ENCODE measurements around the gene CCDC186. TPM values are rescaled to one million over a fixed set of nuclear protein-coding genes. Genes with fewer than 3 reads are reported as not detected.
A peak's percentile ranks its signal among the peaks of the same experiment; 100 is the strongest.

CCDC186 gene
- total RNA-seq: 13.3 TPM
- 10 to 100 TPM in 6 of 8 donors, 1 to 10 TPM in 2; 7.4 to 14.2 (median 11.1) TPM for polyA plus RNA-seq (ENCODE audit: insufficient read depth in 1 of 8, insufficient read length in 8 of 8, low replicate concordance in 1 of 8)
- long read RNA-seq, donor 1, full-length matches to known transcripts: 1 of 1 reads
- long read RNA-seq, donor 1, partial matches to known transcripts: 0 of 1 reads
- long read RNA-seq, donor 1, other reads (novel, unspliced or antisense): 0 of 1 reads
- long read RNA-seq, donor 2, partial matches to known transcripts: 0 of 1 reads
- long read RNA-seq, donor 2, other reads (novel, unspliced or antisense): 0 of 1 reads
- long read RNA-seq, donor 3, full-length matches to known transcripts: 3 of 3 reads
- long read RNA-seq, donor 3, partial matches to known transcripts: 0 of 3 reads
- long read RNA-seq, donor 3, other reads (novel, unspliced or antisense): 0 of 3 reads
- long read RNA-seq, donor 4, partial matches to known transcripts: 0 of 1 reads
- long read RNA-seq, donor 4, other reads (novel, unspliced or antisense): 0 of 1 reads
- long read RNA-seq, donor 5, full-length matches to known transcripts: 5 of 5 reads
- long read RNA-seq, donor 5, partial matches to known transcripts: 0 of 5 reads
- long read RNA-seq, donor 5, other reads (novel, unspliced or antisense): 0 of 5 reads
- long read RNA-seq, donor 6, partial matches to known transcripts: 0 of 4 reads
- long read RNA-seq, donor 6, other reads (novel, unspliced or antisense): 0 of 4 reads
- long read RNA-seq, donor 7, partial matches to known transcripts: 0 of 5 reads
- long read RNA-seq, donor 7, other reads (novel, unspliced or antisense): 0 of 5 reads
- long read RNA-seq, donor 8, partial matches to known transcripts: 0 of 1 reads
- long read RNA-seq, donor 8, other reads (novel, unspliced or antisense): 0 of 1 reads
- long read RNA-seq, donor 9: 0 reads
- long read RNA-seq, donor 10, partial matches to known transcripts: 0 of 2 reads
- long read RNA-seq, donor 10, other reads (novel, unspliced or antisense): 0 of 2 reads
- long read RNA-seq, donor 11, partial matches to known transcripts: 0 of 2 reads
- long read RNA-seq, donor 11, other reads (novel, unspliced or antisense): 0 of 2 reads

DNA sequence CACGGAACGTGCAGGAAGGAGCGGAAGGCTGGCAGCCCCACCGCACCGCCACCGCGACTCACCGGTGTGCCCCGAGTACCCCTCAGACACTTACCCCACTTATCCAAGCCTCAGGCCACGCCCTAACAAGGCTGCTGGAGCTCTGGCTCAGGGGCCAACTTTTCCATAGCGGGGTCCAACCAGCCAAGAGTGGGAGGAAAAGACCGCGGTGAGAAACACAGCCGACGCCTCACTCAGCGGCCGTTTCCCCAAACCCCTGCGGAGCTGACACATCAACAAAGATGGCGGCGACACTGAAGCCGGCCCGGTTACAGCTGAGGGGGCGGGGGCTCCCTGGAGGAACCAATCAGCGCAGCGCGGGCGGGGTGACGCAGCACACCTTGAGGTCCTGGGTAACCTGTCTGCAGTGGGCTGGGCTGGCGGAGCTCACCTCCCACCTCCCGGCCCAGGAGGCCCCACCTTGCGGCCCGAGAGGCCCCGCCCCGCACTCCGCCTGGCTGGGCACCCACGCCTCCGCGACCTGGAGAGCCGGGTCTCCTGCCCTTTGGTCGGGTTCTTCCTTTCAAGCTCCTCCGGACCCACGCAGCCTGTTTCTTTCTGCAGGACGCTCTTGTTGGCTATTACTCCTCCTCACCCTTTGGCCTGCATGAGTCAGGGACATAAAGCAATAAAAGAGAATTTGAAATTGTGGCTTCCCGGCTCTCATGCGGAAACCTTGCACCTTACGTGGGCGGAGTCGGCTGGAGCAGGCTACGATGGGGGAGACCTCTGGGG is at the start of gene CCDC186:
Gene CCDC186, minus strand, starts transcription at position 283 of the 774 bp plus-strand sequence. CDS start 10,935 bp downstream, outside the sequence.
- peak; percentile 92 for DNase-seq
- Histone ChIP-seq H3K36me3 (ENCODE audit: control insufficient read depth, insufficient read depth, low read length) (no peaks in the 10 kb centered on the region), H3K9me3 (replicated peaks; ENCODE audit: control insufficient read depth, low read depth, low read length) (no peaks in the 10 kb centered on the region), H3K4me3 (ENCODE audit: low read length) (peak within 1 kb of the TSS; percentile 98), H3K27ac (ENCODE audit: low read length) (peak within 1 kb of the TSS; percentile 89), H3K4me1 (ENCODE audit: control insufficient read depth, insufficient read depth, low read length) (peaks cover 4% of the 10 kb centered on the region), H3K27me3 (ENCODE audit: control insufficient read depth, insufficient read depth, low read length) (peaks cover 4% of the 10 kb centered on the region)
- WGBS (ENCODE audit: insufficient coverage): under 1% methylated on average over 46 of the region's 49 CpGs

GRCh38 chr10:114223066-114223465 is 49.1 kb upstream of the CCDC186 start:
- H3K27me3 ChIP-seq (ENCODE audit: control insufficient read depth, insufficient read depth, low read length): peaks cover 6% of the 10 kb centered on the region
- H3K4me3 ChIP-seq (ENCODE audit: low read length): no peak overlapping the region
- 63% methylated on average over 1 of the region's 4 CpGs for WGBS (ENCODE audit: insufficient coverage)
- DNase-seq: no peak
- H3K4me1 ChIP-seq (ENCODE audit: control insufficient read depth, insufficient read depth, low read length): no peaks in the 10 kb centered on the region
- no peak overlapping the region for H3K27ac ChIP-seq (ENCODE audit: low read length)
- no peaks in the 10 kb centered on the region for H3K36me3 ChIP-seq (ENCODE audit: control insufficient read depth, insufficient read depth, low read length)
- no peaks in the 10 kb centered on the region for H3K9me3 ChIP-seq (replicated peaks; ENCODE audit: control insufficient read depth, low read depth, low read length)

- Histone ChIP-seq H3K36me3 (ENCODE audit: control insufficient read depth, insufficient read depth, low read length) (no peaks in the 10 kb centered on the region), H3K27ac (ENCODE audit: low read length) (no peak overlapping the region), H3K9me3 (replicated peaks; ENCODE audit: control insufficient read depth, low read depth, low read length) (no peaks in the 10 kb centered on the region), H3K4me1 (ENCODE audit: control insufficient read depth, insufficient read depth, low read length) (no peaks in the 10 kb centered on the region), H3K4me3 (ENCODE audit: low read length) (no peak overlapping the region), H3K27me3 (ENCODE audit: control insufficient read depth, insufficient read depth, low read length) (peaks cover 6% of the 10 kb centered on the region)
- no peak for DNase-seq
- WGBS (ENCODE audit: insufficient coverage): no CpG with 5 or more reads among the region's 4 CpGs
Measured at GRCh38 chr10:114221235-114221634, 47.2 kb upstream of the CCDC186 start.

- Histone ChIP-seq H3K9me3 (replicated peaks; ENCODE audit: control insufficient read depth, low read depth, low read length) (no peaks in the 10 kb centered on the region), H3K27ac (ENCODE audit: low read length) (no peak overlapping the region), H3K36me3 (ENCODE audit: control insufficient read depth, insufficient read depth, low read length) (no peaks in the 10 kb centered on the region), H3K27me3 (ENCODE audit: control insufficient read depth, insufficient read depth, low read length) (peaks cover 6% of the 10 kb centered on the region), H3K4me3 (ENCODE audit: low read length) (no peak overlapping the region), H3K4me1 (ENCODE audit: control insufficient read depth, insufficient read depth, low read length) (no peaks in the 10 kb centered on the region)
- no peak for DNase-seq
- no CpG with 5 or more reads among the region's 2 CpGs for WGBS (ENCODE audit: insufficient coverage)
Measured at GRCh38 chr10:114220281-114220680, 46.3 kb upstream of the CCDC186 start.

GRCh38 chr10:114215033-114215432 is 41.0 kb upstream of the CCDC186 start:
- no peaks in the 10 kb centered on the region for H3K9me3 ChIP-seq (replicated peaks; ENCODE audit: control insufficient read depth, low read depth, low read length)
- H3K27ac ChIP-seq (ENCODE audit: low read length): no peak overlapping the region
- DNase-seq: no peak
- no peak overlapping the region for H3K4me3 ChIP-seq (ENCODE audit: low read length)
- H3K27me3 ChIP-seq (ENCODE audit: control insufficient read depth, insufficient read depth, low read length): no peaks in the 10 kb centered on the region
- H3K4me1 ChIP-seq (ENCODE audit: control insufficient read depth, insufficient read depth, low read length): no peaks in the 10 kb centered on the region
- WGBS (ENCODE audit: insufficient coverage): no CpG with 5 or more reads among the region's 1 CpG
- no peaks in the 10 kb centered on the region for H3K36me3 ChIP-seq (ENCODE audit: control insufficient read depth, insufficient read depth, low read length)

DNA sequence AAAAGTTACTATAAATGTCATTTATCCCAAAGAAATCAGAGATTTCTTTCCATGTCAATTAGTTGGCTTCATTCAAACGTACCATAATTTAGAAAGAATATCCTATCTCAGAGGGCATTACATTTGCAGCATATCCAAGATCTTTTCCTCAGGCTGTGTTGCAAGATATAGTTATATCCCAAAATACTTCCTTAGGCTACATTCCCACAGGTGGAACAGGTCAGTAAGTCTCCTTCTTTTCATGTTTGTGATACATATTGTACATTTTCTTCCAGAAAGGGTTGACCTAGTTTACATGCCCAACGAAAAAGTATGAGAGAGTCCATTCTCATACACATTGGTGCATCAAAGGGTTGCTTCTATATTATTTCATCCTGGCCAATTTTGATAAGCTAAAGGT is 38.1 kb upstream of the CCDC186 start:
- WGBS (ENCODE audit: insufficient coverage): no CpG with 5 or more reads among the region's 2 CpGs
- no peaks in the 10 kb centered on the region for H3K9me3 ChIP-seq (replicated peaks; ENCODE audit: control insufficient read depth, low read depth, low read length)
- H3K4me3 ChIP-seq (ENCODE audit: low read length): no peak overlapping the region
- no peaks in the 10 kb centered on the region for H3K36me3 ChIP-seq (ENCODE audit: control insufficient read depth, insufficient read depth, low read length)
- no peaks in the 10 kb centered on the region for H3K27me3 ChIP-seq (ENCODE audit: control insufficient read depth, insufficient read depth, low read length)
- no peaks in the 10 kb centered on the region for H3K4me1 ChIP-seq (ENCODE audit: control insufficient read depth, insufficient read depth, low read length)
- no peak overlapping the region for H3K27ac ChIP-seq (ENCODE audit: low read length)
- DNase-seq: no peak

- H3K4me1 ChIP-seq (ENCODE audit: control insufficient read depth, insufficient read depth, low read length): no peaks in the 10 kb centered on the region
- H3K36me3 ChIP-seq (ENCODE audit: control insufficient read depth, insufficient read depth, low read length): no peaks in the 10 kb centered on the region
- DNase-seq: no peak
- no peaks in the 10 kb centered on the region for H3K9me3 ChIP-seq (replicated peaks; ENCODE audit: control insufficient read depth, low read depth, low read length)
- no peaks in the 10 kb centered on the region for H3K27me3 ChIP-seq (ENCODE audit: control insufficient read depth, insufficient read depth, low read length)
- no peak overlapping the region for H3K4me3 ChIP-seq (ENCODE audit: low read length)
- 84% methylated on average over 2 of the region's 2 CpGs for WGBS (ENCODE audit: insufficient coverage)
- H3K27ac ChIP-seq (ENCODE audit: low read length): no peak overlapping the region
Measured at GRCh38 chr10:114208351-114208750, 34.3 kb upstream of the CCDC186 start.

DNA sequence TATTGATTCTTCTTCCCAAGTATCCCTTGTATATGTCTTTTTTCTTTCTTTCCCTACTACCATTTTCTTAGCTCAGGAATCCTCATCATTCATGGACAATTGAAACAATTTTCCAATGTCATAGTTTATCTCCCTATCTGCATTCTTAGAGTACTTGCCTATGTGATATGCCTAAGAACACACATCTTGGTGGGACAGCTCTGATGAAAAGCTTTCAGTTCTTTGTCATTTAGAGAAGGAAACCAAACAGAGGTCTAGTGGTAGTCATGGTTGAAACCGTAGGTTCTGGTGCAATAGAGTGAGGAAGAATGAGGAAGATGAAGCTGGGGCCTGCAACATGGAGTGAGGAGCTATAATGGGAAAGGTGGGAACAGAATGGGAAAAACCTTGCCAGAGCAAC is 33.3 kb upstream of the CCDC186 start:
- H3K27ac ChIP-seq (ENCODE audit: low read length): no peak overlapping the region
- WGBS (ENCODE audit: insufficient coverage): 83% methylated on average over 1 of the region's 1 CpG

DNA sequence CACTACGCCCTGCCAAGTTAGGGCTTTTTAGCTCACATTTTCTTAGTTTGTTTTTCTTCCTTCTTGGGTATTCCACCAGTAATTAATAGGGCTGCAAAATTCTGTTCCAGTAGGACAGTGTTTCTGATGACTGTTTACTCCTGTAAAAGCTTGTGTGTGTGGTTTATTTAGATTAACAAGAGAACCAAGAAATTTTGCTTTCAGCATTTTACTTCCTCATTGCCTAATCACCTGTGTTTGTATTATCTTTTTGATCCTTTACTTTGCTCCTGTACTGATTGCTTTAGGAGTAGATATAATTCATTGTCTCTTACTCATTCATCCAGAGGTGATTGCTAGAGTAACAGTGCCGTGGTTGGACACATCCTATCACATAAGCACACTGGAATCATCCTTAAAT is 32.9 kb upstream of the CCDC186 start:
- Histone ChIP-seq H3K4me1 (ENCODE audit: control insufficient read depth, insufficient read depth, low read length) (no peaks in the 10 kb centered on the region), H3K4me3 (ENCODE audit: low read length) (no peak overlapping the region), H3K27ac (ENCODE audit: low read length) (no peak overlapping the region), H3K27me3 (ENCODE audit: control insufficient read depth, insufficient read depth, low read length) (no peaks in the 10 kb centered on the region), H3K9me3 (replicated peaks; ENCODE audit: control insufficient read depth, low read depth, low read length) (no peaks in the 10 kb centered on the region), H3K36me3 (ENCODE audit: control insufficient read depth, insufficient read depth, low read length) (no peaks in the 10 kb centered on the region)
- WGBS (ENCODE audit: insufficient coverage): 67% methylated on average over 2 of the region's 2 CpGs
- no peak for DNase-seq

More for the DNA sequence above, 33.3 kb upstream of the CCDC186 start:
- Histone ChIP-seq H3K4me1 (ENCODE audit: control insufficient read depth, insufficient read depth, low read length) (no peaks in the 10 kb centered on the region), H3K36me3 (ENCODE audit: control insufficient read depth, insufficient read depth, low read length) (no peaks in the 10 kb centered on the region), H3K4me3 (ENCODE audit: low read length) (no peak overlapping the region), H3K27me3 (ENCODE audit: control insufficient read depth, insufficient read depth, low read length) (no peaks in the 10 kb centered on the region), H3K9me3 (replicated peaks; ENCODE audit: control insufficient read depth, low read depth, low read length) (no peaks in the 10 kb centered on the region)
- DNase-seq: no peak
